Hepatocyte (in vitro differentiated cells): ENCODE data around the gene TMC8. TPM values are rescaled to one million over a fixed set of nuclear protein-coding genes. Genes with fewer than 3 reads are reported as not detected.

ENCODE experiments used
- DNase-seq: peaks from one replicate; pipeline ENCODE4 v3.0.0-alpha.2; 2016; ENCODE audit warnings: low spot score
- H2AFZ ChIP-seq: fragments of 200-600 bp; sonication (generic); 2 replicates; pipeline ENCODE4 v1.6.0; 2016; ENCODE audit warnings: antibody characterized with exemption, mild to moderate bottlenecking
- H3K27ac ChIP-seq: fragments of 200-600 bp; sonication (generic); 2 replicates; pipeline ENCODE4 v1.5.1; 2016; ENCODE audit warnings: mild to moderate bottlenecking
- H3K27me3 ChIP-seq: fragments of 200-600 bp; sonication (generic); 2 replicates; pipeline ENCODE4 v1.6.1; 2016
- H3K36me3 ChIP-seq: fragments of 200-600 bp; sonication (generic); replicated peaks from 2 replicates; pipeline ENCODE4 v1.5.1; 2016; ENCODE audit warnings: low read depth; ENCODE audit not compliant: insufficient read depth
- H3K4me1 ChIP-seq: fragments of 200-600 bp; sonication (generic); 2 replicates; pipeline ENCODE4 v1.5.1; 2016; ENCODE audit warnings: mild to moderate bottlenecking, moderate library complexity; ENCODE audit not compliant: insufficient read depth
- H3K4me2 ChIP-seq: fragments of 200-600 bp; sonication (generic); 2 replicates; pipeline ENCODE4 v1.6.0; 2016
- H3K4me3 ChIP-seq: fragments of 200-600 bp; sonication (generic); 2 replicates; pipeline ENCODE4 v1.5.1; 2016; ENCODE audit warnings: mild to moderate bottlenecking
- H3K79me2 ChIP-seq: fragments of 200-600 bp; sonication (generic); 2 replicates; pipeline ENCODE4 v1.6.0; 2017; ENCODE audit warnings: mild to moderate bottlenecking
- H3K9me2 ChIP-seq: fragments of 200-600 bp; sonication (generic); replicated peaks from 2 replicates; pipeline ENCODE4 v1.6.0; 2017; ENCODE audit warnings: mild to moderate bottlenecking; ENCODE audit not compliant: insufficient read depth
- H3K9me3 ChIP-seq: fragments of 200-600 bp; sonication (generic); 2 replicates; pipeline ENCODE4 v1.5.1; 2016; ENCODE audit warnings: low read depth, mild to moderate bottlenecking
- H4K20me1 ChIP-seq: fragments of 200-600 bp; sonication (generic); 2 replicates; pipeline ENCODE4 v1.6.0; 2016; ENCODE audit warnings: mild to moderate bottlenecking; ENCODE audit not compliant: insufficient read depth, poor library complexity, severe bottlenecking
- EZH2 ChIP-seq: fragments of 200-600 bp; sonication (generic); IDR thresholded peaks from 2 replicates; pipeline ENCODE4 v1.6.1; 2016; ENCODE audit warnings: antibody characterized with exemption, mild to moderate bottlenecking, borderline replicate concordance
- EZH2phosphoT487 ChIP-seq: fragments of 200-600 bp; sonication (generic); IDR thresholded peaks from one replicate; pipeline ENCODE4 v1.6.1; 2018; ENCODE audit warnings: antibody characterized with exemption, mild to moderate bottlenecking, low read depth, moderate library complexity; ENCODE audit not compliant: unreplicated experiment, severe bottlenecking
- WGBS: methylation state at CpG from one replicate; pipeline ENCODE4 v1.1.6; 2016; ENCODE audit warnings: low lambda C conversion rate; ENCODE audit errors: missing lambda C conversion rate; 5-methylcytosine and 5-hydroxymethylcytosine counted together
- polyA plus RNA-seq: library from polyadenylated mRNA; unstranded; fragments of >200 nt; fragmentation: Nextera tagmentation; extraction: Ambion mirVana; gene quantifications from 2 replicates; pipeline ENCODE4 v1.2.1, GENCODE V29; 2016
- total RNA-seq: library from RNA; depleted of rRNA; stranded (reverse); fragments of >200 nt; gene quantifications from 2 replicates; pipeline ENCODE4 v1.2.3, GENCODE V29; 2014
- TF ChIP-seq, protein P1 (sequence below): fragments of 200-600 bp; sonication (generic); IDR thresholded peaks from 2 replicates; pipeline ENCODE4 v1.5.1; 2016; ENCODE audit warnings: antibody characterized with exemption, mild to moderate bottlenecking; ENCODE audit not compliant: poor library complexity

Gene TMC8
- total and polyA plus RNA-seq, 2 experiments from 2014 or later = 0.07 to 1.2 TPM

- Histone ChIP-seq H3K27me3 (no peaks in the 10 kb centered on the region), H3K36me3 (no peaks in the 10 kb centered on the region), H3K4me2 (no peak overlapping the region), H3K9me2 (no peaks in the 10 kb centered on the region), H3K27ac (no peak overlapping the region), H3K4me3 (no peak overlapping the region), H3K9me3 (no peaks in the 10 kb centered on the region), H3K79me2 (no peaks in the 10 kb centered on the region), H4K20me1 (no peaks in the 10 kb centered on the region), H3K4me1 (peaks cover 29% of the 10 kb centered on the region), H2AFZ (no peak overlapping the region)
- TF ChIP-seq EZH2phosphoT487 (no peak), EZH2 (no peak)
- TF ChIP-seq, protein P1, sequence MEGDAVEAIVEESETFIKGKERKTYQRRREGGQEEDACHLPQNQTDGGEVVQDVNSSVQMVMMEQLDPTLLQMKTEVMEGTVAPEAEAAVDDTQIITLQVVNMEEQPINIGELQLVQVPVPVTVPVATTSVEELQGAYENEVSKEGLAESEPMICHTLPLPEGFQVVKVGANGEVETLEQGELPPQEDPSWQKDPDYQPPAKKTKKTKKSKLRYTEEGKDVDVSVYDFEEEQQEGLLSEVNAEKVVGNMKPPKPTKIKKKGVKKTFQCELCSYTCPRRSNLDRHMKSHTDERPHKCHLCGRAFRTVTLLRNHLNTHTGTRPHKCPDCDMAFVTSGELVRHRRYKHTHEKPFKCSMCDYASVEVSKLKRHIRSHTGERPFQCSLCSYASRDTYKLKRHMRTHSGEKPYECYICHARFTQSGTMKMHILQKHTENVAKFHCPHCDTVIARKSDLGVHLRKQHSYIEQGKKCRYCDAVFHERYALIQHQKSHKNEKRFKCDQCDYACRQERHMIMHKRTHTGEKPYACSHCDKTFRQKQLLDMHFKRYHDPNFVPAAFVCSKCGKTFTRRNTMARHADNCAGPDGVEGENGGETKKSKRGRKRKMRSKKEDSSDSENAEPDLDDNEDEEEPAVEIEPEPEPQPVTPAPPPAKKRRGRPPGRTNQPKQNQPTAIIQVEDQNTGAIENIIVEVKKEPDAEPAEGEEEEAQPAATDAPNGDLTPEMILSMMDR = no peak
- 83% methylated on average over 6 of the region's 6 CpGs for WGBS
- DNase-seq = no peak
Measured at GRCh38 chr17:78146881-78147280, 16.3 kb downstream of the TMC8 start.

DNA sequence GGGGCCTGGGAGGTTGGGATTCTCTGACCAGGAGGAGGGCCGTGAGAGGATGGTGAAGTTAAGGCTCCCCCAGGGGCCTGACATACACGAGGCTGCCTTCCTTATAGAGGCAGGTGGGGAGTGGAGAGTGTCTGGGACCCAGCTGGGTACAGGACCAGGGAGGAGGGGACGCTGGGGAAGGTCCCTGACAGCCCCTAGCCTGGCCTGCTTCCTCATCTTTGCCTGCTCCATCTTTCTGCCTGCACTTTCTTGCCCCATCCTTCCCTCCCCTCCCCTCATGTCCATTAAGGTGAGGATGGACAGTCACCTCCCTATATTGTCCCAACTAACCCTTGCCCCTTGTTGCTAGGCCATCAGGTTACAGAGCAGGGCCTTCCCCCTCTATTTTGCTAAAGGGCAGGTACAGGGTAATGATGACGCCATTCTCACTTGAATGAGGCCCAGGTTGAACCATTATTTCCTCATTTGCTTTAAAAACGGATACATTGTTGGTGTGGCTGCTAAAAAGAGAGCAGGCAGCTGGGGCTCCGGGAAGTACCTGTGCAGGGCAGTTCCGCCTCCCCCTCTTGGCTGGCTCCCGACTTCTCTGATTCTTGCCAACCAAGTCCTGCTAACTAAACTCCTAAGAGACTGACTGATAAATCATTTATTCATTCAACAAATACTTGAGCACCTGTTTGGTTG is 16.9 kb downstream of the TMC8 start:
- Histone ChIP-seq H2AFZ (no peak overlapping the region), H3K9me3 (no peaks in the 10 kb centered on the region), H3K27me3 (no peaks in the 10 kb centered on the region), H3K9me2 (no peaks in the 10 kb centered on the region), H3K36me3 (no peaks in the 10 kb centered on the region), H3K4me2 (no peak overlapping the region), H3K27ac (no peak overlapping the region), H3K4me1 (peaks cover 29% of the 10 kb centered on the region), H3K79me2 (no peaks in the 10 kb centered on the region), H4K20me1 (no peaks in the 10 kb centered on the region), H3K4me3 (no peak overlapping the region)
- DNase-seq = no peak
- TF ChIP-seq, protein P1 = no peak
- no peak for TF ChIP-seq EZH2
- no peak for TF ChIP-seq EZH2phosphoT487
- WGBS = 89% methylated on average over 8 of the region's 8 CpGs

- no peak overlapping the region for H2AFZ ChIP-seq
- no peak overlapping the region for H3K4me3 ChIP-seq
- H3K9me2 ChIP-seq = no peaks in the 10 kb centered on the region
- peaks cover 29% of the 10 kb centered on the region for H3K4me1 ChIP-seq
- no peaks in the 10 kb centered on the region for H3K79me2 ChIP-seq
- TF ChIP-seq EZH2phosphoT487 (no peak), EZH2 (no peak)
- TF ChIP-seq, protein P1 = no peak
- no peak overlapping the region for H3K4me2 ChIP-seq
- no peak for DNase-seq
- H4K20me1 ChIP-seq = no peaks in the 10 kb centered on the region
- no peaks in the 10 kb centered on the region for H3K36me3 ChIP-seq
- H3K27me3 ChIP-seq = no peaks in the 10 kb centered on the region
- H3K9me3 ChIP-seq = no peaks in the 10 kb centered on the region
- no peak overlapping the region for H3K27ac ChIP-seq
- WGBS = 83% methylated on average over 14 of the region's 14 CpGs
Measured at GRCh38 chr17:78148286-78149016, 17.9 kb downstream of the TMC8 start.
